ENCODE data around the gene ADPRHL1.

ADPRHL1 gene

GRCh38 chr13:113356596-113356995 is 96.7 kb downstream of the ADPRHL1 start:
- TF ChIP-seq ZFX (IDR thresholded peaks at IDR 0.05; ENCODE audit: borderline replicate concordance) (no peak), CTCF (IDR thresholded peaks at IDR 0.05) (no peak)
- H3K27ac ChIP-seq = no peak overlapping the region

- TF ChIP-seq CTCF (IDR thresholded peaks at IDR 0.05) (no peak), ZFX (IDR thresholded peaks at IDR 0.05; ENCODE audit: borderline replicate concordance) (no peak)
- H3K27ac ChIP-seq = no peak overlapping the region
Observed at GRCh38 chr13:113355621-113356020, 97.7 kb downstream of the ADPRHL1 start.

- no peak overlapping the region for H3K27ac ChIP-seq
- no peak for TF ChIP-seq ZFX (IDR thresholded peaks at IDR 0.05; ENCODE audit: borderline replicate concordance)
- no peak for TF ChIP-seq CTCF (IDR thresholded peaks at IDR 0.05)
Observed at GRCh38 chr13:113354831-113355610, 98.3 kb downstream of the ADPRHL1 start.

GRCh38 chr13:113353254-113353653 is 100.0 kb downstream of the ADPRHL1 start:
- TF ChIP-seq CTCF (IDR thresholded peaks at IDR 0.05) (no peak), ZFX (IDR thresholded peaks at IDR 0.05; ENCODE audit: borderline replicate concordance) (no peak)
- H3K27ac ChIP-seq = no peak overlapping the region

- no peak for TF ChIP-seq CTCF (IDR thresholded peaks at IDR 0.05)
- TF ChIP-seq ZFX (IDR thresholded peaks at IDR 0.05; ENCODE audit: borderline replicate concordance) = no peak
- H3K27ac ChIP-seq = no peak overlapping the region
Observed at GRCh38 chr13:113351514-113352026, 101.7 kb downstream of the ADPRHL1 start.

- H3K27ac ChIP-seq = no peak overlapping the region
- TF ChIP-seq CTCF (IDR thresholded peaks at IDR 0.05) (no peak), ZFX (IDR thresholded peaks at IDR 0.05; ENCODE audit: borderline replicate concordance) (no peak)
Observed at GRCh38 chr13:113350938-113351335, 102.4 kb downstream of the ADPRHL1 start.

All from 22Rv1 (cell line).